Epithelial cell of proximal tubule (primary cell): ENCODE results near the gene ADAP2. TPM values are rescaled to one million over a fixed set of nuclear protein-coding genes. Genes with fewer than 3 reads are reported as not detected.
"Not testable (repeated sequence)": the region's sequence is repeated elsewhere in the genome, so short reads cannot be mapped to it uniquely, and the experiment has no call there.

Experiments
- DNase-seq: peaks from one replicate; pipeline ENCODE4 v3.0.0-alpha.2; 2011; ENCODE audit warnings: low read depth
- H3K4me3 ChIP-seq: 2 replicates; pipeline ENCODE4 v1.5.1; 2011; ENCODE audit warnings: low read depth, mild to moderate bottlenecking, low read length
- total RNA-seq: library from RNA; depleted of rRNA; stranded (reverse); fragments of >200 nt; gene quantifications from 2 replicates; pipeline ENCODE4 v1.2.3, GENCODE V29; 2015
- TF ChIP-seq, protein P1 (sequence below): conservative IDR thresholded peaks from 2 replicates; pipeline ENCODE4 v1.5.1; 2012; ENCODE audit warnings: low read depth, mild to moderate bottlenecking, low read length

Gene ADAP2
- total RNA-seq, 1 donor from 2014 or later: 5.1 TPM

DNA sequence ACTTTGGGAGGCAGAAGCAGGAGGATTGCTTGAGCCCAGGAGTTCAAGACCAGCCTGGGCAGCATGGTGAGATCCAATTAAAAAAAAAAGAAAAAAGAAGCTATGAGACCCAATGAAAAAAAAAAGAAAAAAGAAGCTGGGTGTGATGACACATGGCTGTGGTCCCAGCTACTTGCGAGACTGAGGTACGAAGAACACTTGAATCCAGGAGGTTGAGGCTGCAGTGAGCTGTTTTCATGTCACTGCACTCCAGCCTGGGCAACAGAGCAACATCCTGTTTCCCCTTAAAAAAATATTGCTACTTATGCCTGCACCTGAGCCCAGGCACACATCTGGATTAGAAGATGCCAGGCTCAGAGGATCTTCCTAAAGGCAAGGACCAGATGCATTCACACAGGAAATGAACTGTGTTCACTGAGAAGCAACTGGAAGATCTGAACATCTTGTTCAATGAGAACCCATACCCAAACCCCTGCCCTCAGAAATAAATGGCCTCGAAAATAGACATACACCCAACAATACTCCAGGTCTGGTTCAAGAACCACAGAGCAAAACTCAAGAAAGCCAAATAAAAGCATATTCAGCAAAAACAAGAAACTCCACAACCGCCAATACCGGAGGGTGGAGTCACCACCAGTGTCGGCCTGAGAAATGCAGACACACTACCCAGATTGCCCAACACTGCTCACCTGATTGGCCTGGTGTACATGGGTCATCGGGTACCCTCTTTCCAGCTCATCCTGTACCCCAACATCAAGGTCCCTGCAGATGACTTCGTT lies 53.5 kb downstream of the ADAP2 start:
- TF ChIP-seq, protein P1, sequence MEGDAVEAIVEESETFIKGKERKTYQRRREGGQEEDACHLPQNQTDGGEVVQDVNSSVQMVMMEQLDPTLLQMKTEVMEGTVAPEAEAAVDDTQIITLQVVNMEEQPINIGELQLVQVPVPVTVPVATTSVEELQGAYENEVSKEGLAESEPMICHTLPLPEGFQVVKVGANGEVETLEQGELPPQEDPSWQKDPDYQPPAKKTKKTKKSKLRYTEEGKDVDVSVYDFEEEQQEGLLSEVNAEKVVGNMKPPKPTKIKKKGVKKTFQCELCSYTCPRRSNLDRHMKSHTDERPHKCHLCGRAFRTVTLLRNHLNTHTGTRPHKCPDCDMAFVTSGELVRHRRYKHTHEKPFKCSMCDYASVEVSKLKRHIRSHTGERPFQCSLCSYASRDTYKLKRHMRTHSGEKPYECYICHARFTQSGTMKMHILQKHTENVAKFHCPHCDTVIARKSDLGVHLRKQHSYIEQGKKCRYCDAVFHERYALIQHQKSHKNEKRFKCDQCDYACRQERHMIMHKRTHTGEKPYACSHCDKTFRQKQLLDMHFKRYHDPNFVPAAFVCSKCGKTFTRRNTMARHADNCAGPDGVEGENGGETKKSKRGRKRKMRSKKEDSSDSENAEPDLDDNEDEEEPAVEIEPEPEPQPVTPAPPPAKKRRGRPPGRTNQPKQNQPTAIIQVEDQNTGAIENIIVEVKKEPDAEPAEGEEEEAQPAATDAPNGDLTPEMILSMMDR: no peak
- no peak for DNase-seq
- no peak overlapping the region for H3K4me3 ChIP-seq

DNA sequence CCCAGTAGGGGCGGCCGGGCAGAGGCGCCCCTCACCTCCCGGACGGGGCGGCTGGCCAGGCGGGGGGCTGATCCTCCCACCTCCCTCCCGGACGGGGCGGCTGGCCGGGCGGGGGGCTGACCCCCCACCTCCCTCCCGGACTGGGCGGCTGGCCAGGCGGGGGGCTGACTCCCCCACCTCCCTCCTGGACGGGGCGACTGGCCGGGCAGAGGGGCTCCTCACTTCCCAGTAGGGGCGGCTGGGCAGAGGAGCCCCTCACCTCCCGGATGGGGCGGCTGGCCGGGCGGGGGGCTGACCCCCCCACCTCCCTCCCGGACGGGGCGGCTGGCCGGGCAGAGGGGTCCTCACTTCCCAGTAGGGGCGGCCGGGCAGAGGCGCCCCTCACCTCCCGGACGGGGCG lies 58.2 kb downstream of the ADAP2 start:
- not testable (repeated sequence) for H3K4me3 ChIP-seq, DNase-seq

DNA sequence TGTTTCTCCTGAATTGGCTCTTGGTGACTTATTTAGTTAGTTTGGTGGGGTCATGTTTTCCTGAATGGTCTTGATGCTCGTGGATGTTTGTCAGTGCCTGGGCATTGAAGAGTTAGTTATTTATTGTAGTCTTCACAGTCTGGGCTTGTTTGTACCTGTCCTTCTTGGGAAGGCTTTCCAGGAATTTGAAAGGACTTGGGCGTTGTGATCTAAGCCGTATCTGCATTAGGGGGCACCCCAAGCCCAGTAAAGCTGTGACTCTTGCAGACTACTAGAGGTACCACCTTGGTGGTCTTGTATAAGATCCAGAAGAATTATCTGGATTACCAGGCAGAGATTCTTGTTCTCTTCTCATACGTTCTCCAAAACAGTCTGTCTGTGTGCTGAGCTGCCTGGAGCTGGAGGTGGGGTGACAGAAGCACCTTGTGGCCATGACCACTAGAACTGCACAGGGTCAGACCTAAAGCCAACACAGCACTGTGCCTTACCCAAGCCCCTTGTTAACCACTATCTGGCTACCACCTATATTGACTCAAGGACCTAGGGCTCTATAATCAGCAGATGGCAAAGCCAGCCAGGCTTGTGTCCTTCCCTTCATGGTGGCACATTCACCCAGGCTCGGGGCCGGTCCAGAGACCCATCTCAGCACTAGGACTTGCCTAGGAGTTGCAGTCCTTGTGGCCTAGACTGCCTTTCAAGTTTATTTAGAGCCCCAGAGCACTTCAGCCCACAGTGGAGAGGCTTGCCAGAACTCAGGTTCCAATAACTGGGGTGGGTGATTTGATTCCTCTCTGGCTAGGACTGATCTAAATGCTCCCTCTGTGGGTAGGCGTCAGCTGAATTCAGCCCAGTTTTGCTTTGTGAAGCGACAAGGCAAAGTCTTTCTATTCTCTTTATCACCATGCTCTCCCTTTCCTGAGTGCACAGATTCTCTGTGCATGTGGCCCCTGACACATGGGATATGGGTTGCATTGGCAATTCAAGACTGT lies 60.1 kb downstream of the ADAP2 start:
- no peak overlapping the region for H3K4me3 ChIP-seq
- TF ChIP-seq, protein P1: no peak
- no peak for DNase-seq

GRCh38 chr17:30982855-30983254 lies 61.1 kb downstream of the ADAP2 start:
- no peak for DNase-seq
- TF ChIP-seq, protein P1: no peak
- H3K4me3 ChIP-seq: no peak overlapping the region

DNA sequence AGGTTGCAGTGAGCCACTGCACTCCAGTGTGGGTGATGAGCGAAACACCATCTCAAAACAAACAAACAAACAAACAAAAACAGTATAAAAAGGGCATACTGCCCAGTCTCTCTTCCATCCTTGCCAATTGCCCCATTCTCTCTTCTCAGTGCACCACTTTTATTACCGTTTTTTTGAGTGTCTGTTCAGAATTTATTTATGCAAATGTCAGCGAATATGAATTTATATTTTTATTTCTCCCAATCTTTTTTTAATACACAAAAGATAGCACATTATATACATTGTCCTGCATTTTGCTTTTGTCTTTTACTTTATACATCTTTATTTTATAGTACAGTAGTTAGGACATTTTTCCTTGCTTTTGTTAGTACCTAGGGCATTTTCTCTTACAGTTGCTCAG lies 68.7 kb downstream of the ADAP2 start:
- DNase-seq: no peak
- H3K4me3 ChIP-seq: no peak overlapping the region
- TF ChIP-seq, protein P1: no peak

- no peak for DNase-seq
- no peak overlapping the region for H3K4me3 ChIP-seq
- TF ChIP-seq, protein P1: no peak
Observed at GRCh38 chr17:30992551-30992950, 70.8 kb downstream of the ADAP2 start.

DNA sequence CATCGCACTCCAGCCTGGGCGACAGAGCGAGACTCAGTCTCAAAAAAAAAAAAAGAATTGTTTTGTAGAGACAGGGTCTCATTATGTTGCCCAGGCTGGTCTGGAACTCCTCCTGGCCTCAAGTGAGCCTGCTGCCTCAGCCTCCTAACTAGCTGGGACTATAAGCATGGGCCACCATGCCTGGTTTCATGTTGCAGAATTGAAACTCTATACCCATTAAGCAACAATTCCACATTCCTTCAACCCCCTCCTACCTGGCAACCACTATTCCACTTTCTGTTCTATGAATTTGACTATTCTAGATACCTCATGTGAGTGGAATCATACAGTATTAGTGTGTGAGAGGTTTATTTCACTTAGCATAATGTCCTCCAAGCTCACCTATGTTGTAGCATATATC lies 73.6 kb downstream of the ADAP2 start:
- no peak for DNase-seq
- H3K4me3 ChIP-seq: no peak overlapping the region
- TF ChIP-seq, protein P1: no peak
